CD4-positive, alpha-beta T cell treated with Interleukin-21 for 1 hour (primary cell): Measurements from ENCODE around the gene POLR2A.
A peak's percentile ranks its signal among the peaks of the same experiment; 100 is the strongest.
"Not testable (repeated sequence)": the region's sequence is repeated elsewhere in the genome, so short reads cannot be mapped to it uniquely, and the experiment has no call there.

Experiments used
- DNase-seq: peaks from one replicate; pipeline ENCODE4 v3.0.0-alpha.2; 2020

The POLR2A gene

GRCh38 chr17:7479213-7480088, 4.7 kb upstream of the POLR2A start, which contains the start of gene ZBTB4:
Gene ZBTB4 (minus strand): TSS chr17:7479631. CDS start chr17:7466801, 12,830 bp downstream.
- peak; percentile 80 for DNase-seq

GRCh38 chr17:7480089-7480384, 4.1 kb upstream of the POLR2A start:
- DNase-seq, result no peak

GRCh38 chr17:7481275-7481674, 2.9 kb upstream of the POLR2A start, which contains the start of gene SLC35G6:
Gene SLC35G6 (plus strand): TSS chr17:7481446. CDS start chr17:7481517, 71 bp downstream.
- not testable (repeated sequence) for DNase-seq

- DNase-seq, result not testable (repeated sequence)
These were observed 2.1 kb upstream of the POLR2A start for GRCh38 chr17:7481842-7482741.

- not testable (repeated sequence) for DNase-seq
These were observed 1.5 kb upstream of the POLR2A start for GRCh38 chr17:7482742-7483088.

- DNase-seq, result peak; percentile 96
These were observed 705 bp upstream of the POLR2A start for GRCh38 chr17:7483255-7484066.

GRCh38 chr17:7484919-7485377, 782 bp downstream of the POLR2A start:
- no peak for DNase-seq

- DNase-seq, result no peak
These were observed 2.0 kb downstream of the POLR2A start for GRCh38 chr17:7486181-7486580.

- DNase-seq, result no peak
These were observed 6.0 kb downstream of the POLR2A start for GRCh38 chr17:7490144-7490543.

GRCh38 chr17:7491583-7491982, 7.4 kb downstream of the POLR2A start:
- no peak for DNase-seq

- DNase-seq, result no peak
These were observed 9.8 kb downstream of the POLR2A start for GRCh38 chr17:7493941-7494340.

- DNase-seq, result no peak
These were observed 11.8 kb downstream of the POLR2A start for GRCh38 chr17:7495906-7496434.

- no peak for DNase-seq
These were observed 12.5 kb downstream of the POLR2A start for GRCh38 chr17:7496470-7497183.

- DNase-seq, result no peak
These were observed 13.1 kb downstream of the POLR2A start for GRCh38 chr17:7497228-7497627.

GRCh38 chr17:7497636-7498035, 13.5 kb downstream of the POLR2A start:
- no peak for DNase-seq

- DNase-seq, result no peak
These were observed 15.0 kb downstream of the POLR2A start for GRCh38 chr17:7499161-7499560.

- DNase-seq, result no peak
These were observed 17.6 kb downstream of the POLR2A start for GRCh38 chr17:7501729-7502128.

GRCh38 chr17:7502171-7502847, 18.1 kb downstream of the POLR2A start:
- no peak for DNase-seq

- no peak for DNase-seq
These were observed 18.8 kb downstream of the POLR2A start for GRCh38 chr17:7502987-7503386.

- DNase-seq, result no peak
These were observed 19.4 kb downstream of the POLR2A start for GRCh38 chr17:7503521-7503920.

- no peak for DNase-seq
These were observed 24.0 kb downstream of the POLR2A start for GRCh38 chr17:7508145-7508544.
